ENCODE measurements around the gene FXYD7.
"Not testable (repeated sequence)": the region's sequence is repeated elsewhere in the genome, so short reads cannot be mapped to it uniquely, and the experiment has no call there.

Gene FXYD7

GRCh38 chr19:35143231-35143715, at the start of gene FXYD7:
FXYD7 (plus strand) TSS chr19:35143255; CDS start chr19:35143334, 79 bp downstream.
- DNase-seq, result no peak

- DNase-seq, result no peak
These were observed 49.6 kb upstream of the FXYD7 start for GRCh38 chr19:35093430-35093829.

- DNase-seq, result no peak
These were observed 49.0 kb upstream of the FXYD7 start for GRCh38 chr19:35093941-35094647.

- DNase-seq, result no peak
These were observed 48.4 kb upstream of the FXYD7 start for GRCh38 chr19:35094656-35095055.

- DNase-seq, result no peak
These were observed 47.2 kb upstream of the FXYD7 start for GRCh38 chr19:35095667-35096368.

- DNase-seq, result no peak
These were observed 44.5 kb upstream of the FXYD7 start for GRCh38 chr19:35098413-35099049.

- no peak for DNase-seq
These were observed 43.7 kb upstream of the FXYD7 start for GRCh38 chr19:35099155-35099896.

- no peak for DNase-seq
These were observed 43.2 kb upstream of the FXYD7 start for GRCh38 chr19:35099897-35100275.

GRCh38 chr19:35100588-35101533, 42.2 kb upstream of the FXYD7 start:
- no peak for DNase-seq

GRCh38 chr19:35101949-35102348, 41.1 kb upstream of the FXYD7 start:
- not testable (repeated sequence) for DNase-seq

GRCh38 chr19:35103614-35104013, 39.4 kb upstream of the FXYD7 start:
- DNase-seq, result not testable (repeated sequence)

- DNase-seq, result no peak
These were observed 38.7 kb upstream of the FXYD7 start for GRCh38 chr19:35104361-35104760.

GRCh38 chr19:35105047-35105410, 38.0 kb upstream of the FXYD7 start:
- DNase-seq, result no peak

- DNase-seq, result no peak
These were observed 37.4 kb upstream of the FXYD7 start for GRCh38 chr19:35105411-35106290.

GRCh38 chr19:35106291-35106583, 36.8 kb upstream of the FXYD7 start:
- no peak for DNase-seq

GRCh38 chr19:35106898-35107541, 36.0 kb upstream of the FXYD7 start:
- DNase-seq, result no peak

GRCh38 chr19:35107545-35107944, 35.5 kb upstream of the FXYD7 start:
- no peak for DNase-seq

GRCh38 chr19:35108730-35109129, 34.3 kb upstream of the FXYD7 start:
- no peak for DNase-seq

- peak; percentile 48 for DNase-seq
These were observed 33.5 kb upstream of the FXYD7 start for GRCh38 chr19:35109395-35110112.

- DNase-seq, result no peak
These were observed 32.1 kb upstream of the FXYD7 start for GRCh38 chr19:35110974-35111373.

Measured in hematopoietic multipotent progenitor cell treated with erythropoietin and hydrocortisone succinate and interleukin-3 and kit ligand, for 8 days (in vitro differentiated cells).